H1 (cell line): Measurements from ENCODE around the gene CNN3.

Source experiments
- ATF2 ChIP-seq: IDR thresholded peaks from 2 replicates; pipeline ENCODE4 v1.6.1; 2012; ENCODE audit warnings: low read length, inconsistent platforms
- CBX8 ChIP-seq: fragments of 300-800, 300-1000 bp; sonication (generic); IDR thresholded peaks from 2 replicates; pipeline ENCODE4 v1.7.1; 2016; ENCODE audit warnings: low read depth, low read length, borderline replicate concordance
- CHD1 ChIP-seq: IDR thresholded peaks from 2 replicates; pipeline ENCODE4 v1.6.1; 2012; ENCODE audit warnings: low read depth, low read length, improper control_type of control experiment
- EP300 ChIP-seq, 2 experiments: IDR thresholded peaks; 1 replicate in 1 of 2; 2 replicates in 1 of 2; pipeline ENCODE4 v1.6.1; 2011 to 2012; ENCODE audit warnings: low read depth in 2 of 2, low read length in 2 of 2, mild to moderate bottlenecking in 2 of 2, borderline replicate concordance in 1 of 2, inconsistent platforms in 1 of 2, moderate library complexity in 1 of 2
- EZH2 ChIP-seq: fragments of 200-600 bp; sonication (generic); IDR thresholded peaks from 2 replicates; pipeline ENCODE4 v1.7.1; 2012; ENCODE audit warnings: low read depth, mild to moderate bottlenecking, moderate library complexity, low read length, inconsistent platforms; ENCODE audit not compliant: severe bottlenecking
- HDAC2 ChIP-seq, 2 experiments: fragments of 300-600 bp in 1 of 2; sonication (generic) in 1 of 2; IDR thresholded peaks; 2 replicates each; pipeline ENCODE4 v1.6.1; 2011 to 2012; ENCODE audit warnings: low read depth in 2 of 2, low read length in 2 of 2, mild to moderate bottlenecking in 2 of 2, moderate library complexity in 2 of 2, borderline replicate concordance in 1 of 2, inconsistent platforms in 1 of 2
- JUND ChIP-seq: IDR thresholded peaks from 2 replicates; pipeline ENCODE4 v1.6.1; 2011; ENCODE audit warnings: mild to moderate bottlenecking, improper control_type of control experiment, low read length
- KDM5A ChIP-seq: fragments of 200-600 bp; IDR thresholded peaks from 2 replicates; pipeline ENCODE4 v1.7.1; 2012; ENCODE audit warnings: mild to moderate bottlenecking, low read length, inconsistent platforms, mixed read lengths
- MAFK ChIP-seq: IDR thresholded peaks from 2 replicates; pipeline ENCODE4 v1.6.1; 2012; ENCODE audit warnings: low read depth, mild to moderate bottlenecking, improper control_type of control experiment, low read length
- POLR2A ChIP-seq, 2 experiments: IDR thresholded peaks; 1 replicate in 1 of 2; 2 replicates in 1 of 2; pipeline ENCODE4 v1.6.1; 2011; ENCODE audit warnings: low read depth in 2 of 2, low read length in 2 of 2, mild to moderate bottlenecking in 2 of 2; ENCODE audit errors: control extremely low read depth in 1 of 2
- RFX5 ChIP-seq: IDR thresholded peaks from 2 replicates; pipeline ENCODE4 v1.6.1; 2011; ENCODE audit warnings: low read depth, low read length, improper control_type of control experiment, borderline replicate concordance
- SP1 ChIP-seq: IDR thresholded peaks from 2 replicates; pipeline ENCODE4 v1.6.1; 2011; ENCODE audit warnings: low read depth, low read length

- TF ChIP-seq HDAC2 (IDR thresholded peaks at IDR 0.05; ENCODE audit: borderline replicate concordance in 1 of 2, low read depth in 2 of 2, low read length in 2 of 2) (no peak), MAFK (no peak), CBX8 (no peak), KDM5A (no peak), JUND (no peak), SP1 (no peak), POLR2A (IDR thresholded peaks at IDR 0.05; ENCODE audit: control extremely low read depth in 1 of 2, low read depth in 2 of 2, low read length in 2 of 2) (no peak), ATF2 (no peak), CHD1 (no peak), EP300 (IDR thresholded peaks at IDR 0.05; ENCODE audit: borderline replicate concordance in 1 of 2, low read depth in 2 of 2, low read length in 2 of 2) (no peak), RFX5 (no peak), EZH2 (no peak)
Measured at GRCh38 chr1:94899756-94900155, 27.2 kb downstream of the CNN3 start.
